ENCODE measurements around the gene HMGXB4.

The HMGXB4 gene

GRCh38 chr22:35325209-35325608 lies 67.9 kb downstream of the HMGXB4 start:
- Histone ChIP-seq H3K4me2 (ENCODE audit: low read depth, low read length) (no peak overlapping the region), H3K79me2 (ENCODE audit: low read length) (no peaks in the 10 kb centered on the region), H3K27ac (ENCODE audit: low read length) (no peak overlapping the region), H2AFZ (ENCODE audit: low read length) (no peak overlapping the region), H3K9ac (ENCODE audit: low read length) (no peak overlapping the region), H3K9me3 (replicated peaks; ENCODE audit: insufficient read depth, low read length) (no peaks in the 10 kb centered on the region), H3K36me3 (replicated peaks; ENCODE audit: insufficient read depth, low read length) (no peaks in the 10 kb centered on the region), H3F3A (ENCODE audit: insufficient read depth, low read length) (no peaks in the 10 kb centered on the region), H3K9me2 (replicated peaks; ENCODE audit: insufficient read depth, low read length) (no peaks in the 10 kb centered on the region), H3K27me3 (replicated peaks; ENCODE audit: insufficient read depth, low read length) (no peaks in the 10 kb centered on the region), H3K4me3 (ENCODE audit: low read length) (no peak overlapping the region), H4K20me1 (ENCODE audit: insufficient read depth, low read length) (no peaks in the 10 kb centered on the region), H3K4me1 (ENCODE audit: low read length) (no peaks in the 10 kb centered on the region)
- TF ChIP-seq CTCF (IDR thresholded peaks at IDR 0.05; ENCODE audit: low read length): no peak
- TF ChIP-seq EZH2phosphoT487 (IDR thresholded peaks at IDR 0.05; ENCODE audit: low read length): no peak
- no peak for TF ChIP-seq EZH2 (optimal IDR thresholded peaks at IDR 0.05; ENCODE audit: low read depth, low read length)
- no peak for DNase-seq

- H3K4me1 ChIP-seq (ENCODE audit: low read length): no peaks in the 10 kb centered on the region
- no peak for DNase-seq
- no peaks in the 10 kb centered on the region for H3K36me3 ChIP-seq (replicated peaks; ENCODE audit: insufficient read depth, low read length)
Measured at GRCh38 chr22:35326854-35327562, 69.7 kb downstream of the HMGXB4 start.

GRCh38 chr22:35327690-35328471 lies 70.6 kb downstream of the HMGXB4 start:
- no peaks in the 10 kb centered on the region for H3K27me3 ChIP-seq (replicated peaks; ENCODE audit: insufficient read depth, low read length)
- no peak overlapping the region for H3K9ac ChIP-seq (ENCODE audit: low read length)
- no peaks in the 10 kb centered on the region for H3K9me3 ChIP-seq (replicated peaks; ENCODE audit: insufficient read depth, low read length)
- H3K9me2 ChIP-seq (replicated peaks; ENCODE audit: insufficient read depth, low read length): no peaks in the 10 kb centered on the region
- no peak overlapping the region for H3K27ac ChIP-seq (ENCODE audit: low read length)
- H4K20me1 ChIP-seq (ENCODE audit: insufficient read depth, low read length): no peaks in the 10 kb centered on the region
- H3K4me2 ChIP-seq (ENCODE audit: low read depth, low read length): no peak overlapping the region
- H3K4me3 ChIP-seq (ENCODE audit: low read length): no peak overlapping the region
- DNase-seq: no peak
- H2AFZ ChIP-seq (ENCODE audit: low read length): no peak overlapping the region
- H3K4me1 ChIP-seq (ENCODE audit: low read length): no peaks in the 10 kb centered on the region
- TF ChIP-seq CTCF (IDR thresholded peaks at IDR 0.05; ENCODE audit: low read length) (no peak), EZH2phosphoT487 (IDR thresholded peaks at IDR 0.05; ENCODE audit: low read length) (no peak), EZH2 (optimal IDR thresholded peaks at IDR 0.05; ENCODE audit: low read depth, low read length) (no peak)
- no peaks in the 10 kb centered on the region for H3K36me3 ChIP-seq (replicated peaks; ENCODE audit: insufficient read depth, low read length)
- no peaks in the 10 kb centered on the region for H3F3A ChIP-seq (ENCODE audit: insufficient read depth, low read length)
- H3K79me2 ChIP-seq (ENCODE audit: low read length): no peaks in the 10 kb centered on the region

More at GRCh38 chr22:35326854-35327562, 69.7 kb downstream of the HMGXB4 start:
- H3K27me3 ChIP-seq (replicated peaks; ENCODE audit: insufficient read depth, low read length): no peaks in the 10 kb centered on the region
- no peaks in the 10 kb centered on the region for H3F3A ChIP-seq (ENCODE audit: insufficient read depth, low read length)
- H4K20me1 ChIP-seq (ENCODE audit: insufficient read depth, low read length): no peaks in the 10 kb centered on the region
- H3K4me3 ChIP-seq (ENCODE audit: low read length): no peak overlapping the region
- no peaks in the 10 kb centered on the region for H3K9me2 ChIP-seq (replicated peaks; ENCODE audit: insufficient read depth, low read length)
- H3K4me2 ChIP-seq (ENCODE audit: low read depth, low read length): no peak overlapping the region
- H3K27ac ChIP-seq (ENCODE audit: low read length): no peak overlapping the region
- no peak overlapping the region for H2AFZ ChIP-seq (ENCODE audit: low read length)
- TF ChIP-seq EZH2 (optimal IDR thresholded peaks at IDR 0.05; ENCODE audit: low read depth, low read length) (no peak), EZH2phosphoT487 (IDR thresholded peaks at IDR 0.05; ENCODE audit: low read length) (no peak), CTCF (IDR thresholded peaks at IDR 0.05; ENCODE audit: low read length) (no peak)
- no peaks in the 10 kb centered on the region for H3K9me3 ChIP-seq (replicated peaks; ENCODE audit: insufficient read depth, low read length)
- H3K79me2 ChIP-seq (ENCODE audit: low read length): no peaks in the 10 kb centered on the region
- H3K9ac ChIP-seq (ENCODE audit: low read length): no peak overlapping the region

Data from MM.1S (cell line).